Ovary (tissue), 9 donors: Measurements from ENCODE around the gene SLC15A3. TPM values are rescaled to one million over a fixed set of nuclear protein-coding genes. Genes with fewer than 3 reads are reported as not detected.

ENCODE experiments used
- DNase-seq, 5 donors: peaks; one replicate each; pipeline ENCODE4 v3.0.0-alpha.2; 2019 to 2020
- H3K27ac ChIP-seq, 2 donors: fragments of 200-600 bp; one replicate each; pipeline versions ENCODE4 v1.5.1 to v1.8.0; 2019 to 2022
- H3K27me3 ChIP-seq: fragments of 200-600 bp; one replicate; pipeline ENCODE4 v1.8.0; 2022
- H3K36me3 ChIP-seq: fragments of 200-600 bp; sonication (generic); one replicate; pipeline ENCODE4 v1.5.1; 2019
- H3K4me1 ChIP-seq: one replicate; pipeline ENCODE4 v1.8.1; 2013; ENCODE audit warnings: mild to moderate bottlenecking, moderate library complexity; ENCODE audit not compliant: insufficient read depth
- H3K4me3 ChIP-seq: fragments of 200-600 bp; sonication (generic); one replicate; pipeline ENCODE4 v1.5.1; 2017
- H3K9me3 ChIP-seq, 2 donors: fragments of 200-600 bp in 1 of 2; sonication (generic) in 1 of 2; one replicate each; pipeline versions ENCODE4 v1.5.1 to v1.8.1; 2013 to 2019; ENCODE audit warnings: mild to moderate bottlenecking in 1 of 2, moderate library complexity in 1 of 2
- EP300 ChIP-seq: sonication (generic); formaldehyde crosslinking; IDR thresholded peaks from one replicate; pipeline ENCODE4 v1.6.1; 2017; ENCODE audit warnings: antibody characterized with exemption
- POLR2A ChIP-seq: fragments of 450-650 bp; IDR thresholded peaks from one replicate; pipeline ENCODE4 v1.6.1; 2017; ENCODE audit warnings: antibody characterized with exemption, mild to moderate bottlenecking, moderate library complexity
- WGBS, 3 donors: extraction: QIAGEN DNeasy Blood & Tissue Kit in 1 of 3; methylation state at CpG; one replicate each; pipeline versions ENCODE4 v1.1.5 to v1.1.7; 2013 to 2017; 5-methylcytosine and 5-hydroxymethylcytosine counted together
- intact Hi-C, 4 donors: fragments of 100-400 bp; cut with DNase I; formaldehyde crosslinking; loops; one replicate each; pipeline versions ENCODE4 v1.11.0 to v1.15.1; 2022 to 2023
- polyA plus RNA-seq, 2 donors: library from polyadenylated mRNA; stranded (reverse); fragments of 200-250 nt in 1 of 2; fragments of 350-450 nt in 1 of 2; fragmentation: Illumina TruSeq in 1 of 2; extraction: RNeasy Lipid Tissue Mini Kit (QIAGEN cat#74804) in 1 of 2; gene quantifications; one replicate each; pipeline ENCODE4 v1.2.3, GENCODE V29; 2013 to 2014
- total RNA-seq, 7 donors: library from RNA; depleted of rRNA in 2 of 7; stranded (reverse); fragments of >200 nt in 2 of 7; fragmentation: NEBNext Ultra II Directional in 3 of 7; extraction: Animal tissue kit (Norgen Biotek cat#: 25700) in 3 of 7; gene quantifications; one replicate each; pipeline versions ENCODE4 v1.1.0 to v1.2.4, GENCODE V29; 2016 to 2023
- TF ChIP-seq, protein P1 (sequence below), 3 donors: fragments of 450-650 bp in 2 of 3; fragments of 200-600 bp in 1 of 3; IDR thresholded peaks; one replicate each; pipeline versions ENCODE4 v1.5.1 to v1.8.0; 2016 to 2022; ENCODE audit warnings: antibody characterized with exemption in 3 of 3, mild to moderate bottlenecking in 1 of 3
- donor health status: DM: no; HTN: no; CAD: no; lungs with moderate emphysema.
- donor health status: DM: no; HTN: no; CAD: no.
- donor health status: Bipolar disorder and iron deficiency.
- donor health status: DM: yes; HTN: yes; CAD: no.
- donor health status: DM: no; HTN: no; CAD: no.
- donor health status: DM: yes; HTN: yes; CAD: no.

The SLC15A3 gene
- total and polyA plus RNA-seq, 9 donors: 25.3 to 55.8 (median 38.9) TPM

DNA sequence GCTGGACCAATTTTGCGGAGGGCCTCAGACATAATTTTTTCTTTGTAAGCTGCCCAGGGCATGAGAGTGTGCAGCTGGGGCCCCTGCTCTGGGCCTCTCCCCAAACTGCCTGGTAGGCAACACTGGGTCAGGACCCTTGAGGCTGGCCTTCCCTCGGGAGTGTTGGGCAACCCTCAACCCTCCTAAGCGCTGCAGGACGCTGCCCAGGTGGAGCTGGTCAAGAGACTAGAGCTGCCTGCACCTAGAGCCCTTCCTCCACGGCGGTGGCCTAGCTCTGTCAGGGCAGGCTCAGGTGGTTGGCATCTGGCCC is 28.2 kb downstream of the SLC15A3 start:
- no peak overlapping the region for H3K27ac ChIP-seq
- no peak overlapping the region for H3K4me3 ChIP-seq
- no peak for TF ChIP-seq EP300
- TF ChIP-seq, protein P1, sequence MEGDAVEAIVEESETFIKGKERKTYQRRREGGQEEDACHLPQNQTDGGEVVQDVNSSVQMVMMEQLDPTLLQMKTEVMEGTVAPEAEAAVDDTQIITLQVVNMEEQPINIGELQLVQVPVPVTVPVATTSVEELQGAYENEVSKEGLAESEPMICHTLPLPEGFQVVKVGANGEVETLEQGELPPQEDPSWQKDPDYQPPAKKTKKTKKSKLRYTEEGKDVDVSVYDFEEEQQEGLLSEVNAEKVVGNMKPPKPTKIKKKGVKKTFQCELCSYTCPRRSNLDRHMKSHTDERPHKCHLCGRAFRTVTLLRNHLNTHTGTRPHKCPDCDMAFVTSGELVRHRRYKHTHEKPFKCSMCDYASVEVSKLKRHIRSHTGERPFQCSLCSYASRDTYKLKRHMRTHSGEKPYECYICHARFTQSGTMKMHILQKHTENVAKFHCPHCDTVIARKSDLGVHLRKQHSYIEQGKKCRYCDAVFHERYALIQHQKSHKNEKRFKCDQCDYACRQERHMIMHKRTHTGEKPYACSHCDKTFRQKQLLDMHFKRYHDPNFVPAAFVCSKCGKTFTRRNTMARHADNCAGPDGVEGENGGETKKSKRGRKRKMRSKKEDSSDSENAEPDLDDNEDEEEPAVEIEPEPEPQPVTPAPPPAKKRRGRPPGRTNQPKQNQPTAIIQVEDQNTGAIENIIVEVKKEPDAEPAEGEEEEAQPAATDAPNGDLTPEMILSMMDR (IDR thresholded peaks at IDR 0.05): no peak
- no peak for TF ChIP-seq POLR2A
- H3K9me3 ChIP-seq: no peaks in the 10 kb centered on the region
- no peaks in the 10 kb centered on the region for H3K27me3 ChIP-seq
- H3K36me3 ChIP-seq: no peaks in the 10 kb centered on the region
- no peak for DNase-seq
- WGBS, 3 donors: 44 to 56% (median 50%) methylated on average over 6 of the region's 6 CpGs
- peaks cover 8% of the 10 kb centered on the region for H3K4me1 ChIP-seq
- intact Hi-C loops: no loop called here

DNA sequence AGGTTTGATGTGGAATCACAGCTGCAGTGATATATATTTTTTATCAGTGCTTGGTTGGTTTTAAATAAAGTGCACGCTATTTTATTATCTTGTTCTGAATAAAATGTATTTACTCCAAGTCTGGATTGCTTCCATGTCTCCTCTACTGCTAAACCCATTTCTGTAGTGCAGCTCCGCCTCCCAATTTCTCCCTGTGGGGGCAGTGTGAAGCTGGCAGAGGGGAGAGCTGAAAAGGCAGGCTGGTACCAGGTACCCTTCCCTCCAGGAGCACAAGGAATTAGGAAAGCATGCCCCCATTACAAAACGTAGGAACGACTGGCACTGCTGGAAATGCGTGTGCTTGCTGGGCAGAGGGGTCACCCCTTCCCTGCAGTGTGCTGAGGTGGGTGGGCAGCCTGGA is 28.6 kb downstream of the SLC15A3 start:
- no peak overlapping the region for H3K27ac ChIP-seq
- no peaks in the 10 kb centered on the region for H3K9me3 ChIP-seq
- intact Hi-C loops: no loop called here
- TF ChIP-seq, protein P1 (IDR thresholded peaks at IDR 0.05): no peak
- TF ChIP-seq POLR2A (no peak), EP300 (no peak)
- 56 to 67% (median 61%) methylated on average over 5 of the region's 5 CpGs for WGBS, 3 donors
- H3K4me3 ChIP-seq: no peak overlapping the region
- no peaks in the 10 kb centered on the region for H3K27me3 ChIP-seq
- H3K36me3 ChIP-seq: no peaks in the 10 kb centered on the region
- DNase-seq: no peak
- peaks cover 8% of the 10 kb centered on the region for H3K4me1 ChIP-seq

DNA sequence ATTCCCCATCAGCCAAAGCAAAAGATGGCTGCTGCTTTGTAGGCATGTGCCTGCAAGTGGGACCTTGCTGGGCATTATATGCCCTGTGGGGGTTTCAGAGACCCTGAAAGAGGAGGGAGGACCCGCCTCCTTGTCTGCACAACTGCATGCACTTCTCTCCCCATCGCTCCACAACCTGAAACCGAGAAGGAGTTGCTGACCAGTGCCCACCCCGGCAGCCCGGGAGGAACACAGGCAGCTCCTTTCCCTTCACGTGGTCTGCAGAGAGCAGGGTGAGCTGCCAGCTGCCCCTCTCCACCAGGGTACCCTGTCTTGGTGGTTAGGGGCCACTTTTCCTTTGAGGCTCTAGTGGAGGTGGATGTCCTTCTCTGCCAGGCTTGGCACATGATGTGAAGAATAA is 29.1 kb downstream of the SLC15A3 start:
- no peaks in the 10 kb centered on the region for H3K9me3 ChIP-seq
- no peak overlapping the region for H3K4me3 ChIP-seq
- H3K4me1 ChIP-seq: peaks cover 8% of the 10 kb centered on the region
- no peak for DNase-seq
- TF ChIP-seq POLR2A (no peak), EP300 (no peak)
- TF ChIP-seq, protein P1 (IDR thresholded peaks at IDR 0.05): no peak
- no peaks in the 10 kb centered on the region for H3K36me3 ChIP-seq
- no peaks in the 10 kb centered on the region for H3K27me3 ChIP-seq
- 66 to 88% (median 80%) methylated on average over 6 of the region's 6 CpGs for WGBS, 3 donors
- intact Hi-C loops: no loop called here
- no peak overlapping the region for H3K27ac ChIP-seq

DNA sequence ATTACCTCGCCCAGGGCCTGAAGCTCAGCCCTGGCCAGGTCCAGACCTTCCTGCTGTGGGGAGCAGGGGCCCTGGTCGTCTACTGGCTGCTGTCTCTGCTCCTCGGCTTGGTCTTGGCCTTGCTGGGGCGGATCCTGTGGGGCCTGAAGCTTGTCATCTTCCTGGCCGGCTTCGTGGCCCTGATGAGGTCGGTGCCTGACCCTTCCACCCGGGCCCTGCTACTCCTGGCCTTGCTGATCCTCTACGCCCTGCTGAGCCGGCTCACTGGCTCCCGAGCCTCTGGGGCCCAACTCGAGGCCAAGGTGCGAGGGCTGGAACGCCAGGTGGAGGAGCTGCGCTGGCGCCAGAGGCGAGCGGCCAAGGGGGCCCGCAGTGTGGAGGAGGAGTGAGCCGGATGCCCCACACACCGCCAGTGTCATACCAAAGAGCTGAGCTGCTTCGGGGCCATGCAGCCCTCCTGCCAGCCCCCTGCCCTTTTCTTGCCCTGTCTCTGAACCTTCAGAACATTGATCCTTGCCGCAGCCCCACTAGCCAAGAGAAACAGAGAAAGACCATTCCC is 30.1 kb downstream of the SLC15A3 start:
- H3K9me3 ChIP-seq: no peaks in the 10 kb centered on the region
- WGBS, 3 donors: 67 to 77% (median 71%) methylated on average over 20 to 23 of the region's 23 CpGs
- no peaks in the 10 kb centered on the region for H3K27me3 ChIP-seq
- intact Hi-C loops: no loop called here
- H3K4me3 ChIP-seq: no peak overlapping the region
- H3K4me1 ChIP-seq: peaks cover 8% of the 10 kb centered on the region
- TF ChIP-seq POLR2A (no peak), EP300 (no peak)
- TF ChIP-seq, protein P1 (IDR thresholded peaks at IDR 0.05): no peak
- H3K36me3 ChIP-seq: no peaks in the 10 kb centered on the region
- DNase-seq: no peak
- no peak overlapping the region for H3K27ac ChIP-seq

DNA sequence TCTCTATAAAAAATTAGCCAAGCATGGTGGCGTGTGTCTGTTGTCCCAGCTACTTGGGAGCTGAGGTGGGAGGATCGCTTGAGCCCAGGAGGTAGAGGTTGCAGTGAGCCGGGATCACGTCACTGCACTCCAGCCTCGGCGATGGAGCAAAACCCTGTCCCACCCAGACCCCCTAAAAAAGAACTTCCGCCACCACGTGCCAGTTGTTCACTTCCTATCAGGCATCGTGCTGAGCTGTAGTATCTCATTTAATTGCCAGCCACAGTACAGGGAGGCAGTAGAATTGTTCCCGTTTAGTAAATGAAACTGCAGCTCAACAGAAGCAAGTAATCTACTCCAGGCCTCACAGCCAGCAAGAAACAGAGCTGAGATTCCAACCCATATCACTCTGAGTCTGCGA is 30.7 kb downstream of the SLC15A3 start:
- Histone ChIP-seq H3K27me3 (no peaks in the 10 kb centered on the region), H3K27ac (no peak overlapping the region), H3K9me3 (no peaks in the 10 kb centered on the region), H3K4me3 (no peak overlapping the region), H3K4me1 (peaks cover 8% of the 10 kb centered on the region), H3K36me3 (no peaks in the 10 kb centered on the region)
- TF ChIP-seq EP300 (no peak), POLR2A (no peak)
- TF ChIP-seq, protein P1 (IDR thresholded peaks at IDR 0.05): no peak
- intact Hi-C loops: no loop called here
- 85 to 91% (median 87%) methylated on average over 11 of the region's 11 CpGs for WGBS, 3 donors
- no peak for DNase-seq
